NCI-H446 (cell line): ENCODE measurements around the gene KLHDC1.
"Not testable (repeated sequence)": the region's sequence is repeated elsewhere in the genome, so short reads cannot be mapped to it uniquely, and the experiment has no call there.

Source experiments
- DNase-seq, 2 experiments: peaks; one replicate each; lab custom pipeline; 2025; lab: John Stamatoyannopoulos, UW

Gene KLHDC1

GRCh38 chr14:49721733-49722435 lies 29.0 kb downstream of the KLHDC1 start:
- not testable (repeated sequence) for DNase-seq

DNA sequence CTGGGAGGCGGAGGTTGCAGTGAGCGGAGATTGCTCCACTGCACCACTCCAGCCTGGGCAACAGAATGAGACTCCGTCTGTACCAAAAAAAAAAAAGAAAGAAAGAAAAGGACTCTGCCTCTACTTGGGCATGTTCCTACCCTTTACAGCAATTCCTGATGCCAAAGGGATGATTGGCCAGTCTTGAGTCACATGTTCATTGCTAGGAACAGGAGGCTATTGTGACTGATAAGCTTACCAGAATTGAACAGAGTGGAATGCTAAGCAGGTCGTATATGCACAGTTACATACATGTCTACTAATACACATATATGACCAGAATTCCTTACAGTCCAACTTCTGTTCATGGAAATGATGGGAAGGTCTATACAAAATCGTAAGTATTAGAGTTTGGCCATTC lies 34.3 kb downstream of the KLHDC1 start:
- DNase-seq: no peak

DNA sequence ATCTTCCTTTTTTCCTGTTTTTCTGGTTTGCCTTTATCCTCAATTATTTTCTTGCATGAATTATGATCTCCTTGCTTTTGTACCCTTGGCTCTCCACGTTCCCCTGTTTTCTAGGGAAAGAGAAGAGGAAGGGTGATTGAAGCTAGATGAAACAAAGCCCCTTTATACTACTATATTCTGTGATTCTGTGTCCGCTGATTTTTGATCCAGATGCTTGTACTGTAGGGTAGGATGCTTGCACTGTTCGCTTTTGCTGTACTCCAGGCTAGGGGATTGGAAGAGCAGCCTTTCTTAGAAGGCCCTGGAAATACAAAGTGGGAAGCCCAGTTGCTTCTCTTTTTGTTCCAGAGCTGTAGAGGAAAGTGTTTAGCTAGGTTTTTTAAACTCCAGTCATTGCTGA lies 40.0 kb downstream of the KLHDC1 start:
- no peak for DNase-seq

- no peak for DNase-seq
Observed at GRCh38 chr14:49733836-49734235, 40.9 kb downstream of the KLHDC1 start.

- not testable (repeated sequence) for DNase-seq
Observed at GRCh38 chr14:49735669-49736068, 42.7 kb downstream of the KLHDC1 start.

DNA sequence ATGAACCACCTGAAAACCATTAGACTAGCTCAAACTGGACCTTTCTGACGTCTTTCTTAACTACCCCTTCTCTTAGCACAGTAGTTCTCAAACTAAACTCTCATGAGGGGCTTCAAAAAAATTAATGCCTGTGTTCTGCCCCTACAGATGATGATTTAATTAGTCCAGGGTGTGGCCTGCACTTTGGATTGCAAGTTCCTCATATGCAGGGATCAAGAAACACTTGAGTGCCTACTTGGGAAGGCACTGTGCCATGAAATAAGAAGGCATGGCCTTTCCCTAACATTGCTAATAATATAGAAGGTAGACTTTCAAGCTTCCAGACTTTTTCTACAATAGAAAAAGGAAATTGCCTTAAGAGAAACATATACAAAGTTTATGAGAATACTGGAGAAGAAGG lies 52.3 kb downstream of the KLHDC1 start:
- DNase-seq: no peak

DNA sequence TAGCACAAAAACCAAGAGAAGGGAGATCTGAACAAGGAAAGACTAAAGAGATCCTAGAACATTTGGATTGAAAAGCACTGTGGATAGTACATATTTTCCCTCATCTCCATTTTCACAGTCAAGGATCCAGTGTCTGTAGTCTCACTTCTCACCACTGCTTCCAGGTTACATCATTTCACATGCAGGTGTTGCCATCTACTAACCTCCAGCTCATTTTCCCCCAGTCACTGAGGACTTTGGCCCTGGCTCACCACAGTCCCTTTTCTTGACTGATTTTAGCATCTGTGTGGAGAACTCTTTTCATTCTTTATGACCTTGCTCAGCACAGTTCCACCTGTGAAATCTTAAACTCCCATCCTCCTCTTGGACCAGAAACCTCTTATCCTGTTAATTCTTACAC lies 53.6 kb downstream of the KLHDC1 start:
- not testable (repeated sequence) for DNase-seq

DNA sequence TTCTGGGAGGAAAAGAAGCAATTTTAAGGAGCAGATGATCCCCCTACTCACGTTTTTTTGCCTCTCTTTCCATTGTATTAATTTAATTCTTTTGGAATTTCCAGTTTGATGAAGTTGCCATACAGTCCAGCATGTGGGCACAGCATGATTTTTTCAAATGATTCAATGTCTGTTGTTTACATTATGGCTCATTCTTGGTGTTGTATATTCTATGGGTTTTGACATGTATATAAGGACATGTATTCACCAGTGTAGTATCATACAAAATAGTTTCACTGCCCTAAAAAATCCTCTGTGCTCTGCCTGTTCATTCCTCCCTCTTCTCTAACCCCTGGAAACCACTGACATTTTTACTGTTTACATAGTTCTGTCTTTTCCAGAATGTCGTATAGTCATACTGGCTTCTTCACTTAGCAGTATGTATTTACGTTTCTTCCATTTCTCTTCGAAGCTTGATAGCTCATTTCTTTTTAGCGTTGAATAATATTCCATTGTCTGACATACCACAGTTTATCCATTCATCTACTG lies 61.7 kb downstream of the KLHDC1 start:
- DNase-seq: no peak

- DNase-seq: no peak
Observed at GRCh38 chr14:49755378-49755777, 62.5 kb downstream of the KLHDC1 start.

DNA sequence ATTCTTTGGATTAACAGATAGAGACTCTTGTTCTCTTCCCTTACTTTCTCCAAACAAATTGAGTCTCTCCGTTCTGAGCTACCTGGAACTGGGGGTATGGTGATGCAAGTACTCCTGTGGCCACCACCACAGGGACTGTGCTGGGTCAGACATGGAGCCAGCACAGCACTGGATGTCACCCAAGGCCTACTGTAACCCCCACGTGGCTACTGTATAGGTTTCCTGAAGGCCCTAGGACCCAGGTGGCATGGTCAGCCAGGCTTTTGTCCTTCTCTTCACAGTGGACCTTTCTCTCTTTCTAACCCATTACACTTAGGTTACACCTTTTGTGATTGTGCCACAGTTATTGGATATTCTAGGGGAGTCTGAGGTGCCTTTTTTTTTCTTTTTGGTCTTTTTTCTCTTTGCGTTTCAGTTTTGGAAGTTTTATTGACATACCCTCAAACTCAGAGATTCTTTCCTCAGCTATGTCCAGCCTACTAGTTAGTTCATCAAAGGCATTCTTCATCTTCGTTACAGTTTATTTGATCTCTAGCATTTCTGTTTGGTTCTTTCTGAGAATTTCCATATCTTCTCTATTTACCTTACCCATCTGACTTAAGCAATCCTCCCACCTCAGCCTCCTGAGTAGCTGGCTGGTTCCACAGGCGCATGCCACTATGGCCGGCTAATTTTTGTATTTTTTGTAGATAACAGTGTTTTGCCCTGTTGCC lies 69.1 kb downstream of the KLHDC1 start:
- DNase-seq: no peak

- DNase-seq: no peak
Observed at GRCh38 chr14:49766839-49767238, 73.9 kb downstream of the KLHDC1 start.

- DNase-seq: peak in 1 of 2 experiments; percentile 54
Observed at GRCh38 chr14:49767270-49767570, 74.3 kb downstream of the KLHDC1 start.

DNA sequence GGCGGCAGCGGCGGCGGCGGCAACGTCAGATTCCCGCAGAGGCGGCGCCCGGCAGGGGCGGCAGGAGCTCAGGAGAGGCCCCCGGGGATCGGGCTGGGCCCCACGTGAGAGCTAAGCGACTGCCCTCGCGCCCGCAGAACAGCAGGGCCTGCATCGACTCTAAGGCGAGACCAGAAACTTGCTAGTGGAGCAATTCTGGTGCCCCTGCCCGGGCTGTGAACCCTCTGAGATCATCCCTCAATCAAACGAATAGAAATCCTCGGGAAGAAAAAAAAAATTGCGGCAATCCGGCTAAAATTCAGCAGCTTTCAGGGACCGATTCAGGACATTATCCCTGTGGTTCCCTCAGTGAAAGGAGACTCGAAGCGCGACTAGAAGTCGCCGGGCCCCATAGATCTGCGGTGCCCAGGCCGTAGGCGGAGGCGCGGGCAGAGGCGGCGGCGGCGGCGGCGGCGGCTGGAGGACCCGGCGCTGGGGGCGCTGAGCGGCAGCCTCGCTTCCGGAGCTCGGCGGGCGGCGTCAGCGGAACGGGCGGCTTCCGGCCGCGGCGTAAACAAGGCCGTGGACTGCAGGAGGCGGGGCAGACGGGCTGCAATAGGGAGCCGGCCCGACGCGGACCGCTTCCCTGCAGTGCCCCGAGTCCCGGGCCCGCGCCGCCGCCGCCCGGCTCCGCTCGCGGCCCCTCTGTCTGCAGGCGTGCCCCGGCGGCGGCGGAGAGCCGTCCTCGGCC lies 74.8 kb downstream of the KLHDC1 start, which contains the start of gene KLHDC2:
Gene KLHDC2 (plus strand): TSS at position 583 of the 730 bp plus-strand sequence. CDS start 316 bp downstream, outside the sequence.
- DNase-seq: peak; percentile 58 to 88

DNA sequence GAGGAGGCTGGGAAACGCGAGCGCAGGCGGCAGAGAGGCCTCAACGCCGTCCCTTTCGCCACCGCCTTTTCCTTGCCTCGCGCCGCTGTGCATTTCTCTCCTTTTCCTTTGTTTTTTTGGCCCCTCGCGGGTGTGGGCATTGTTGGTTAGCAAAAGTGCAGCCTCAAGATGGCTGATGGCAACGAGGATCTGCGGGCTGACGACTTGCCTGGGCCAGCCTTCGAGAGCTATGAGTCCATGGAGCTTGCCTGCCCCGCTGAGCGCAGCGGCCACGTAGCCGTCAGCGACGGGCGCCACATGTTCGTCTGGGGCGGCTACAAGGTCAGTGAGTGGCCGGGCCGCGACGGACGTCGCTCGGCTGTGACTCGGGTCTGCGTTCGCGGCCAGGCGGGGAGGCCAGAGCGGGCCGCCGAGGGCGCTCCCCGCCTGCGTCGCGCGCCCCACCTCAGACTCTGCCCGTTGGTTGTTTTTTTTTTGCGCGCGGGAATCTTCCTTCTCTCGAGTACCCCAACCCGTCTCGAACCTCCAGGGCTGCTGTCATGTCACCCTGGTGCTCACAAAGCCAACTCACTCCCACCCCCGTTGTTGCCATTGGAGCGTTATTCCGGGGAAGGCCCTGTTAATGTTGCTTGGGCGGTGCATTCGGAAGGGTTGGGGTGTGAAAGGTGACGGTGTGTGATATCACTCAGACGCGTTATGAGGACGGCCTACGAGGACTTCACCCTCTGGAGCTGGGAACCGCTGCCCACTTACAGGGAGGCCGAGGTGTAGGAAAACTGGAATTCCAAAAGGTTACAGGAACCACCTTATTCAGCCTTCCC lies 75.6 kb downstream of the KLHDC1 start:
- peak in 1 of 2 experiments; percentile 36 for DNase-seq

DNA sequence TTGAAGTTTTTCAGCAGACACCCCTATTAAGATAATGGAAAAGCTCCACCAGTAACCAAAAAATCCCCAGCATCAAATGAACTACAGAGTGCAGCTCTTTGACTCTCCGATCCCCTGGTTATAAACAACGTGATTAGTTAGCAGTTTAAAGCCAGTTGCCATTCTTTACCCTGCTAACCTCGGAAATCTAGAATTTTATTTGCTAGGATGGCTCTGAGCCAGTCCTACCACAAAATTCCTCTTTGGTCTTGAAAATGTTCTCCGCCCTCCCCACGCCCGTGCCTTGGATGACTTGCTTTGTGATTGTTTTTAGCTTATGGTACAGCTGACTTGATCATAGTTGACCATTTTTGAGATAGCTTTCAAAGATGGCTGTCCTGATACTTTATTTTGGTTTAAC lies 76.3 kb downstream of the KLHDC1 start:
- DNase-seq: no peak

GRCh38 chr14:49769581-49770211 lies 76.8 kb downstream of the KLHDC1 start:
- DNase-seq: no peak

GRCh38 chr14:49770212-49770817 lies 77.4 kb downstream of the KLHDC1 start:
- DNase-seq: no peak

GRCh38 chr14:49771691-49772090 lies 78.8 kb downstream of the KLHDC1 start:
- not testable (repeated sequence) for DNase-seq

GRCh38 chr14:49774106-49774505 lies 81.2 kb downstream of the KLHDC1 start:
- no peak for DNase-seq

DNA sequence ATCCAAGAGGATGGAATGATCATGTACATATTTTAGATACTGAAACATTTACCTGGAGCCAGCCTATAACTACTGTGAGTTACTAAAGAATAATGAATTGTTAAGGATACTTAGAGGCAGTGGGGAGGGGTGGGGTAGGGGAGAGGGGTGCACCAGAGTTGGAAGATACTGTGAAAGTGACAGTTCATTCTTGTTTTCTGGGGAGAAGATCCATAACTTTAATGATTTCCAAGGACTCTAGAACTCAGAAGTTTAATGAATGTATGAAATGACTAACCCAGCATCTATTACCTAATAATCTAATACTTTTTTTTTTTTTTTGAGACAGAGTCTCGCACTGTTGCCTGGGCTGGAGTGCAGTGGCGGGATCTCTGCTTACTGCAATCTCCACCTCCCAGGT lies 85.5 kb downstream of the KLHDC1 start:
- no peak for DNase-seq

DNA sequence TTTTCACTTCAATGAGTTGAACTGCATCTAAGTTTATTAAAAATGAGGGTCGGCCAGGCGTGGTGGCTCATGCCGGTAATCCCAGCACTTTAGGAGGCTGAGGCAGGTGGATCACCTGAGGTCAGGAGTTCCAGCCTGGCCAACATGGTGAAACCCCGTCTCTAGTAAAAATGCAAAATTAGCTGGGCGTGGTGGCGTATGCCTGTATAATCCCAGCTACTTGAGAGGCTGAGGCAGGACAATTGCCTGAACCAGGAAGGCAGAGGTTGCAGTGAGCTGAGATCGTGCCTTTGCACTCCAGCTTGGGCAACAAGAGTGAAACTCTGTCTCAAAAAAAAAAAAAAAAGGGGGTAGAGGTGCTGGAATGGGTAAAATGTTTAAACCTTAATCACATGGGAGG lies 88.1 kb downstream of the KLHDC1 start:
- not testable (repeated sequence) for DNase-seq
